Fibroblast of lung (primary cell): ENCODE results near the gene MAPK6.

Experiments used
- CTCF ChIP-seq, 2 donors: IDR thresholded peaks in 1 of 2; conservative IDR thresholded peaks in 1 of 2; 1 replicate in 1 of 2; 2 replicates in 1 of 2; pipeline ENCODE4 v1.5.1; 2011 to 2012; ENCODE audit warnings: low read length in 2 of 2, control low read depth in 1 of 2, inconsistent platforms in 1 of 2, low read depth in 1 of 2, mild to moderate bottlenecking in 1 of 2
- EZH2 ChIP-seq: IDR thresholded peaks from 2 replicates; pipeline ENCODE4 v1.5.1; 2012; ENCODE audit warnings: low read length, control low read depth, mild to moderate bottlenecking; ENCODE audit errors: missing control alignments

GRCh38 chr15:52057996-52058395 lies 39.0 kb downstream of the MAPK6 start:
- no peak for TF ChIP-seq CTCF (conservative IDR thresholded peaks at IDR 0.05 in 1 of 2, IDR thresholded peaks at IDR 0.05 in 1 of 2; ENCODE audit: low read depth in 1 of 2, low read length in 2 of 2)
- no peak for TF ChIP-seq EZH2
